Neural progenitor cell (in vitro differentiated cells): Measurements from ENCODE around the gene TPPP.

ENCODE experiments used
- EZH2phosphoT487 ChIP-seq: fragments of 200-600 bp; sonication (generic); IDR thresholded peaks from 2 replicates; pipeline ENCODE4 v1.6.1; 2017; ENCODE audit warnings: antibody characterized with exemption
- TF ChIP-seq, protein P1 (sequence below): fragments of 200-600 bp; sonication (generic); IDR thresholded peaks from 2 replicates; pipeline ENCODE4 v1.5.1; 2017; ENCODE audit warnings: antibody characterized with exemption, mild to moderate bottlenecking

DNA sequence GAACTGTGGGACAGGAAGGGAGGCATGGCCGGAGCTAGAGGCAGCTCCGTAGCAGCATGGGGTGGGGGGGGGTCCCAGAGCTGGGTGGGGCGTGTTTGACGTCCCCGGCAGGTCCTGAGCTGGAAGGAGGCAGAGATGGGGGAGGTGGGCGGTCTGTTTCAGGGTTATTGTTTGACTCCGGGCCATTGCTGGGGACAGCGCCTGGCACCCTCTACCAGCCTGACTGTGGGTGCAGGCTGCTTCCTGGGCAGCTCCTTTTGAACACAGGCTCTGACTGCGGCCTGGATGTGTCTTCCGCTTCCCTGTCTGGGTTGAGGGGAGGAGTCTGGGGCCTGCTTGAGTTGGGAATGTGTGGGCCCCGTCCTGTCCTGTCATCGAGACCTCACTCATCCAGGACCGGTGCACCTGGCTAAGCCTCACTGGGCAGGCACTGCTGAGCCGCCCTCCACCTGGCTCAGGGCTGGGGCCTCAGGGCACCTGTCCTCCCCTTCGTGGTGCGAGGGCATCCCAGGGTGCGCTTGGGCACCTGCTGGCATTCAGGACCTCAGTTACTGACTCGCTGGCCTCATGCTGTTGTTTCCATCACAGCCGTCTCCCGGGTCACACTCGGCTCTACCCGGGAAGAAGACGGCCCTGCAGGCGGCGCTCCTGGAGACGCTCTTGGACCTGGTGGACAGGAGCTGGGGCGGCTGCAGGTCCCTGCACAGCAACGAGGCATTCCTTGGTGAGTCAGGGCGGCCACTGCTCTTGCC, 54.5 kb downstream of the TPPP start:
- TF ChIP-seq EZH2phosphoT487 = no peak
- TF ChIP-seq, protein P1, sequence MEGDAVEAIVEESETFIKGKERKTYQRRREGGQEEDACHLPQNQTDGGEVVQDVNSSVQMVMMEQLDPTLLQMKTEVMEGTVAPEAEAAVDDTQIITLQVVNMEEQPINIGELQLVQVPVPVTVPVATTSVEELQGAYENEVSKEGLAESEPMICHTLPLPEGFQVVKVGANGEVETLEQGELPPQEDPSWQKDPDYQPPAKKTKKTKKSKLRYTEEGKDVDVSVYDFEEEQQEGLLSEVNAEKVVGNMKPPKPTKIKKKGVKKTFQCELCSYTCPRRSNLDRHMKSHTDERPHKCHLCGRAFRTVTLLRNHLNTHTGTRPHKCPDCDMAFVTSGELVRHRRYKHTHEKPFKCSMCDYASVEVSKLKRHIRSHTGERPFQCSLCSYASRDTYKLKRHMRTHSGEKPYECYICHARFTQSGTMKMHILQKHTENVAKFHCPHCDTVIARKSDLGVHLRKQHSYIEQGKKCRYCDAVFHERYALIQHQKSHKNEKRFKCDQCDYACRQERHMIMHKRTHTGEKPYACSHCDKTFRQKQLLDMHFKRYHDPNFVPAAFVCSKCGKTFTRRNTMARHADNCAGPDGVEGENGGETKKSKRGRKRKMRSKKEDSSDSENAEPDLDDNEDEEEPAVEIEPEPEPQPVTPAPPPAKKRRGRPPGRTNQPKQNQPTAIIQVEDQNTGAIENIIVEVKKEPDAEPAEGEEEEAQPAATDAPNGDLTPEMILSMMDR = no peak
